Fibroblast of skin of back (primary cell): Measurements from ENCODE around the gene STARD13. TPM values are rescaled to one million over a fixed set of nuclear protein-coding genes. Genes with fewer than 3 reads are reported as not detected.

Experiments
- DNase-seq: peaks from one replicate; pipeline ENCODE4 v3.0.0-alpha.2; 2013
- polyA plus RNA-seq, 2 experiments: library from polyadenylated mRNA; unstranded; fragments of 120-200 nt; gene quantifications; one replicate each; pipeline ENCODE4 v1.2.1, GENCODE V29; 2013; ENCODE audit not compliant: insufficient read length in 2 of 2

The STARD13 gene, protein sequence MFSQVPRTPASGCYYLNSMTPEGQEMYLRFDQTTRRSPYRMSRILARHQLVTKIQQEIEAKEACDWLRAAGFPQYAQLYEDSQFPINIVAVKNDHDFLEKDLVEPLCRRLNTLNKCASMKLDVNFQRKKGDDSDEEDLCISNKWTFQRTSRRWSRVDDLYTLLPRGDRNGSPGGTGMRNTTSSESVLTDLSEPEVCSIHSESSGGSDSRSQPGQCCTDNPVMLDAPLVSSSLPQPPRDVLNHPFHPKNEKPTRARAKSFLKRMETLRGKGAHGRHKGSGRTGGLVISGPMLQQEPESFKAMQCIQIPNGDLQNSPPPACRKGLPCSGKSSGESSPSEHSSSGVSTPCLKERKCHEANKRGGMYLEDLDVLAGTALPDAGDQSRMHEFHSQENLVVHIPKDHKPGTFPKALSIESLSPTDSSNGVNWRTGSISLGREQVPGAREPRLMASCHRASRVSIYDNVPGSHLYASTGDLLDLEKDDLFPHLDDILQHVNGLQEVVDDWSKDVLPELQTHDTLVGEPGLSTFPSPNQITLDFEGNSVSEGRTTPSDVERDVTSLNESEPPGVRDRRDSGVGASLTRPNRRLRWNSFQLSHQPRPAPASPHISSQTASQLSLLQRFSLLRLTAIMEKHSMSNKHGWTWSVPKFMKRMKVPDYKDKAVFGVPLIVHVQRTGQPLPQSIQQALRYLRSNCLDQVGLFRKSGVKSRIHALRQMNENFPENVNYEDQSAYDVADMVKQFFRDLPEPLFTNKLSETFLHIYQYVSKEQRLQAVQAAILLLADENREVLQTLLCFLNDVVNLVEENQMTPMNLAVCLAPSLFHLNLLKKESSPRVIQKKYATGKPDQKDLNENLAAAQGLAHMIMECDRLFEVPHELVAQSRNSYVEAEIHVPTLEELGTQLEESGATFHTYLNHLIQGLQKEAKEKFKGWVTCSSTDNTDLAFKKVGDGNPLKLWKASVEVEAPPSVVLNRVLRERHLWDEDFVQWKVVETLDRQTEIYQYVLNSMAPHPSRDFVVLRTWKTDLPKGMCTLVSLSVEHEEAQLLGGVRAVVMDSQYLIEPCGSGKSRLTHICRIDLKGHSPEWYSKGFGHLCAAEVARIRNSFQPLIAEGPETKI
- polyA plus RNA-seq (2013, experiment 1 of 2; ENCODE audit: insufficient read length) = 12.1 TPM
- polyA plus RNA-seq (2013, experiment 2 of 2; ENCODE audit: insufficient read length) = 9.5 TPM

DNA sequence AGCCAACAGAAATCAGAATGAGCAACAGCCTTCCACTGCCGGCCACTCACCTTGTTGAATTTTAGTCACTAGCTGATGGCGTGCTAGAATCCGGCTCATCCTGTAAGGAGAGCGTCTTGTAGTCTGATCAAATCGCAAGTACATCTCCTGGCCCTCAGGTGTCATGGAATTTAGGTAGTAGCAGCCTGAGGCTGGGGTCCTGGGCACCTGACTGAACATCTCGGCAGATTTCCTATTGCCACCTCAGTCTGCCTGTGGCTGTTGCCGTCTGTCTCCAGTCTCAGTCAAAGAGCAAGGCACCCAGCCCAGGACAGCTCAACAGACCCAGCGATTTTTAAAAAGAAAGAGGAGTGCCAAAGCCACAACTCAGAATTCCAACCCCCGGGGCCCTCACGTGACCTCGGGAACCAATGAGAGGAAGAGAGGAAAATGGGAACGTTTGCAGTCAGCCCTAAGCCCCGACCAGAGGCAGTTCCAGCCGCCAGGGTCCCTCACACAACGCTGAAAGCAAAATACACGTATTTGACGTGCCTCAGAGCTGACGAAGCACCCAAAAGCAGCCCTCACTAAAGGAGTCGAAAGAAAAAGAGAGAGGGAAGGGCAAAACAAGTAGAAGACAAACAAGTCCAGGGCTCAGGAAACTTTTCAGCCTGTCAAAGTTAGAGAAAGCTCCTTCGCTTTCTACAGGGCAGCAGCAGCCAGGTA, at the start of gene STARD13:
Gene STARD13, minus strand, starts transcription at position 336 of the 705 bp plus-strand sequence. Its CDS starts 117 bp downstream, at position 219.
- DNase-seq = peak; percentile 99

- no peak for DNase-seq
Measured at GRCh38 chr13:33334831-33335230, 49.3 kb upstream of the STARD13 start.

DNA sequence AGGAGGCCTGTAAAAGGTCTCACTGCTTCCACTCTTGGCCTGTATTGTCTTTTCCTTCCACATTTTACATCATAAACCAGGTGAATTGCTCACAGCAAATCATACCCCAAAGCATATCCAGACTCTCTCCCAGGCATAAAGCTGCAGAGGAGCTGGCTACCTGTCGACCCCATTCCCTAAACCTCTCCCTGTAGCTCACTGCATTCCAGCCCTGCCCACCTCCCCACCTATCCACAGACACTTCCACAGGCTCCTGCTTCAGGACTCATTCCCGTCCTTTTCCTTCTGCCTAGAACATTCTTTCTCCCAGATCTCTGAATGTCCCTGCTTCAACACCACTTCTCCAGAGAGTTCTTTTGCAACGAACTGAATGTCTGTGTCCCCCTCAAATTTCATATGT, 46.4 kb upstream of the STARD13 start:
- no peak for DNase-seq

DNA sequence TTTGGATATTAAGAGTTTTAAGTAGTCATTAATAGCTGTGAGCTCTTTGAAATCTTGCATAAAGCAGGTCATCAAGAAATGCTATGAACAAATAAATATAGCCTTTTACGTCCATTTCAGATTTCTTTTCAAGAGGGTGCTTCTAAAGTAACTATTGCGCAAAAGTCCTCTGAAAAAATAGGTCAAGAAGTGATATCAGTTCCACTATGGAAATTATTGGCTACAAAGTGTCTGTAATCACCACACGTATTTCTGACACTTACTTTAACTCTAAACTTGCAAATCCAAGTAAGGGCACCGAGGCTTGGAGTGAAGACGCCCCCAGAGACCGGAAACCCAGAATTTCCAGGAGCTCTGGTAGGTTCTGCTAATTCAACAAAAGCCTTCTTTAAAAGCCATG, 44.9 kb upstream of the STARD13 start:
- DNase-seq = no peak

DNA sequence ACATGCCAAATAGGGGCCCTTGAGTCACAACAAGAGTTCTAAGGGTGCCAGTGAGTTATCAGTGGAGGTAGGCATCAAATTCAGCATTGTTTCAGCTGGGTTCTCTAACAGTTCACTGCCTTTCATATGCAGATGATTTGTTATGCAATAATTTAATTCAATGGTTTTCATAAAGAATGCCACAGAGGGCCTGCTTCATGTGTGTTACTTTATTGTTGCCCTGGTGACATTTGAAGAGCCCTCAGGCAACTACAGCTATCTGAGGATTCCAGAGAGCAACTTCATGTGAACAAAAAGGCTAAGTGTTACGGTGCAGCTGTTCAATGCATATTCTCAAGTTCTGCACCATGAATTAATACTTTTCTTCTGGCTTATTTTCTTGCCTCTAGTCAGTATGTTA, 43.1 kb upstream of the STARD13 start:
- peak; percentile 18 for DNase-seq

DNA sequence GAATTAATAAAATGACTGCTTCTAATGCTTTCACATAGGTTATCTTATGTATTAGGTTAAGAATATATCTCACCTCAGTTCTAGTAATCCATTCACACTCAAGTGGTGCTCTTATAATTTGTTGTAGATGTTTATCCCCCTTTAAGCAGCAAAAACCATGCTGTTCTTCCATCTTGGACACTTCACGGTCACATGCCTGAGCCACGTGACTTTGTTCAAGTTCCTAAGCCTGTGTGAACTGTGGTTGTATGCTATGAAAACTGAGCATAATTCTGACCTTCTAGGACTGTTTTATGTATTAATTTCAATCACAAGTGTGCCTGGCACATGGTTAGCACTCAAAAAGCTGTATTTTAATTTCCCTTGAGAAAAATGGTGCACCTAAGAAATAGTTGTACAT, 41.2 kb upstream of the STARD13 start:
- DNase-seq = no peak

- no peak for DNase-seq
Measured at GRCh38 chr13:33326246-33326645, 40.7 kb upstream of the STARD13 start.

DNA sequence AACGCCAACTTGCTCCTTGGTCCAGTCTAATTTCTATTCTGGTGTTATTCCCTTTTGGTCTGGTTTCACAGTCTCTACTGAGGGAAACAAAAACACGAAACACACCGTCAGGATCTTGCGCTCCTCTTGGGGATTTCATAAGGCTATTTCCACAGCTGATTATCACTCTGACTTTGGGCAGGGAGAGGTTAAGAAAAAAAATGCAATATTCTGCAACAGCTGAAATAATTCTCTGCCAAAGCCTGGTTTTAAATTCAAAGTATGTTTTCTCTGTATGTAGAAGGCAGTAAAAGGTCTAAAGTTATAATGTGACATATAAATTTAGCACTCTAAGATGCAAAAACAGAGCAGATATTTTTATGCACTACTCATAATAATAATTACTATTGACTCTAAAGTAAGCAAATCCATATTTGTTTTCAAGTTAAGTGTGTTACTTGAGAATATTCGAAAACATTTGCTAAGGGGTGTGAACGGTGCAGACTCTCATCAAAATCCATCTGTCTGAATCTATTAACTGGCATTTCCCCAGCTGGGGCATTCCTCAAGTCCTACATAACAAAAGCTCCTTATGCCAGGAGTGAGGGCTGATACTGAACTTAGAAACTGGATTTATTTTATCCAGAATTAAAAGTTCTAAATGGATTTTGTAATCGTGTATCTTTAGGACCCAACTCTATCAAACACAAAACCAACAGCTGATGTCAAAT, 38.4 kb upstream of the STARD13 start:
- peak; percentile 35 for DNase-seq

DNA sequence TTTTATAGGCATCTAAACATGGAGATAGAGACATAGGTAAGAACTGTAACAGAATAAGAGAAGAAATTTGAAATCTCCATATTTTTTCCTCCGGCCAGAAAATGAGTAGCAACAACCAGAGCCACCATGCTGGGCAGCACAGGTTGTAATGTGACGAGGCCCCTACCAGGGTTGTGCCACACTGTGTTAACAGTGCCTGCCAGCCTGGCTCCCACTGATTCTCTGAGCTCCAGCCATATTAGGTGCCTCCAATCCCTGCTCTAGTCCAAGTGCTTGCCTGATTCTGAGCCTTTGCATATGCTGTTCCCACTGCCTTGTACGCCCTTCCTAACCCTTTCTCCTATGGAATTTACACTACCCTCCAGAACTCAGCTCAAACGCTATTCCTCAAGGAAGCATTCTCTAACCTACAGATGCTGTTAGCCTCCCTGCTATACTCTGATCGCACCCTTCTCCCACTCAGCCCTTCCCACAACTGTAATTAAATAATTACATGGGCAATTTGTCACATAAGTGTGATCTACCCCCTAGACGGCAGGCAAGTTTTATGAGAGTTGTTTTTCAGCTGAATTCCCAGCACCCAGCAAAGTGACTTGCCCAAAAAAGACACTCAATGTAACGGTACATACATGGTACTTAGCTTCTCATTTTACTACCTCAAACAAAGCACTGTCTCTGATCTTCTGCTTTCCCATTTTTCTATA, 37.6 kb upstream of the STARD13 start:
- DNase-seq = no peak

DNA sequence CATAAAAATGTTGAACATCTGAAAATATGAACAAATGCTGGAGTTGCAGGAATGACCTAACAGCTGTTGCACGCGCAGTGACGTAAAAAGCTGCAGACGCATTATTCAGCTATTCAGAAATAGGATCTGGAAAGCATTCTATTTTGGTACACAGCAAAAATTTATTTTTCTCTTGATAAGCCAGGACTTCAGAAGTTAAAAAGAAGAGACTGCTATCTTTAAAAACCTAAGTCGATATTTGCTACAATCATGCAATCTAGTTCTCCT, 36.9 kb upstream of the STARD13 start:
- DNase-seq = peak; percentile 60

DNA sequence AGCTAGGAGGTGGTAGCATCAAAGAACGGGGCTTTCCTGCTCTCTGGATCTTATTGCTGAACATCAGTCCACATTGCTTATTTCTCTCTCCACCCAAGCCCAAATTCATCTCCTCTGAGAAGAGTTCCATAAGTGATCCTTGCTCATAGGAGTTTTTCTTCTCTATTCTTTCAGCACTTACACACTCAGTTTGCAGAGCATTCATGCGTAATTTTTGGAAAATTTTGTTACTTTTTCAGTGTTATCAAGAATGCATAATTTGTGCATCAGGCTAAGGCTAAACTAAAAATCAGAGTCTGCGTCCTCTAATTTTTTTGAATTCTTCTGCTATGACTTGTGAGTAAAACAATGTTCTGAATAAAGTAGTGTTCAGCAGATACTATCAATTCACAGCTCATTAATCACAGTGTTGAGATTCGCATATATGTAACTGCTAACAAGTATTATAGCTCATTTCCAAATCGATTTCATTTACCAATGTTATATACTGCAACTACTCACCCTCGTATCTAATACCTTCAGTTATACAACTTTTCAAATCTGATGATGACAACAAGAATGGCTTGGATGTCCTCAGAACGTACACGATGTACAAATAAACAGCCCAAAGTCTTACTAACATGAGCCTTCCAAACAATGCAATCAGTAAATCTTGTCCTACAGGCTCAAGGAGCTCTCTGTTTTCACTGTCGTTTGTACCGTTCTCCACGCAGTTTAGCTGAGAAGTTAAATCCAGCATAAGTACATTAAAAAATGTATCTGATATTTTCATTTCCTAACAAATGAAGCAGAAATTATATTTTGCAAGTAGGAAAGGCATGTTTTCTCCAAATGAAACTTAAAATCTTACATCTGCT, 36.4 kb upstream of the STARD13 start:
- DNase-seq = no peak

DNA sequence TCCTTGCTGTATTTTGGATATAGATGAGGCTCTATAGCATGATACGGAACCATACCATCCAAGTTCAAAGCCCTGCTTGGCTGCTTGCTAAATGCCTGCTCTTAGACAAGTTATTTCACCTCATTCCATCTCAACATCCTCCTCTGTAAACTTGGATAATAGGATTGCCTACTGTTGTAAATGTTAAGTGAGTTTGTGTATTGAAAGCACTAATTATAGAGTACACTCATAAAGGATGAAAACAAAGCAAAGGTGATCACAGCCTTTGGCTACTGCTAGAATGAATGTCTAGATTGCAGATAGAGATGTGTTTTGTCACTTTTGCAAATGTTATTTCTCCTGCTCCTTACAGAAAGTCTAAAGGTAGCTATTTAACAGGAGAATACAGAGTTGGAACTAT, 34.3 kb upstream of the STARD13 start:
- DNase-seq = no peak

- DNase-seq = no peak
Measured at GRCh38 chr13:33318744-33319143, 33.2 kb upstream of the STARD13 start.

DNA sequence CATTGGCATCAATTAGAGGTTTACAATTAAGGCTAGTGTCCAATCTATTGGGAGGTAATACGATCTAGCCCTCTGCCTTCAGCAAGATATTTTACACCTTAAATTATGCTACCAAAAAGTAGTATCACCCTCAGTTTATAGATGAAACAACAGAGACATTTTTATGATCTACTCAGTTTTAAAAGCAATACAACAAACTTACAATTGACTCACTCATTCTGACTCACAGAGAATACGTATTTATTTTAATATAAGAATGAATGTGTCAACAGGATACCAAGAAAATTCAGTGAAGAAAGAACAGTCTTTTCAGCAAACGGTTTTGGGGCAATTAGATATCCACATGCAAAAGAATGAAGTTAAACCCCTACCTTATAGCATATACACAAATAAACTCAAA, 32.5 kb upstream of the STARD13 start:
- no peak for DNase-seq

- no peak for DNase-seq
Measured at GRCh38 chr13:33316890-33317289, 31.3 kb upstream of the STARD13 start.

DNA sequence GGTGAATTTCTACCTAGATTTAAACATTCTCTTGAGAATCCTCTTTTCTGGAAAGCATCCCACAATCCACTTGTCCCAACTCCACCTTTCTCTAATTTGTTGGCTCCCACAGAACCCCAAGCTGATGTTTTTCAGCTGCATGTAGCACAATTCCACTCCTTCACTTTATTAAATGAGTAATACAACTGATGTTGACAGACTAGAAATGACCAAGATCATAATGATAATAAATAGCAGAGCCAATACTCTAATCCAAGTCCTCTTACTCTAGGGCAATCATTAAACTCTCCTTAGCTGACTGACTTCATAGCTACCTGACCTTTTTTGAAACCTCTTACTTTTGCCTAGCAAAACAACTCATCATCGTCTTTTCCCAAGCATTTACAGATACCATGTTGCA, 27.9 kb upstream of the STARD13 start:
- no peak for DNase-seq

GRCh38 chr13:33312861-33313212, 27.3 kb upstream of the STARD13 start:
- DNase-seq = no peak

GRCh38 chr13:33312150-33312860, 26.8 kb upstream of the STARD13 start:
- DNase-seq = peak; percentile 25

DNA sequence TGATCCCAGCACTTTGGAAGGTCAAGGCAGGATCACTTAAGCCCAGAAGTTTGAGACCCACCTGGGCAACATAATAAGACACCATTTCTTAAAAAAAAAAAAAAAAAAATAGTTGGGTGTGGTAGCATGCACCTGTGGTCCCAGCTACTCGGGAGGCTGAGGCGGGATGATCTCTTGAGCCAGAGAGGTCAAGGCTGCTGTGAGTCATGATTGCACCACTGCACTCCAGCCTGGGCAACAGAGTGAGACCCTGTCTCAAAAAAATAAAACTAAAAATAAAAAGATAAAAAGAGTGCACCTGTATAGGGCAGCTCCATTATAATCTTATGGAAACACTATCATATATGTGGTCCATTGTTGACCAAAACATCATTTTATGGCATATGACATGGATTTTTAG, 25.5 kb upstream of the STARD13 start:
- DNase-seq = no peak
